GM19397 (cell line): ENCODE results near the gene ANTXRL.
"Not testable (repeated sequence)": the region's sequence is repeated elsewhere in the genome, so short reads cannot be mapped to it uniquely, and the experiment has no call there.

Experiments
- ATAC-seq: cut with Tn5 transposase; IDR thresholded peaks from one replicate; pipeline ENCODE4 v1.9.1; 2021; ENCODE audit warnings: mild to moderate bottlenecking, moderate library complexity; ENCODE audit not compliant: unreplicated experiment

The ANTXRL gene

DNA sequence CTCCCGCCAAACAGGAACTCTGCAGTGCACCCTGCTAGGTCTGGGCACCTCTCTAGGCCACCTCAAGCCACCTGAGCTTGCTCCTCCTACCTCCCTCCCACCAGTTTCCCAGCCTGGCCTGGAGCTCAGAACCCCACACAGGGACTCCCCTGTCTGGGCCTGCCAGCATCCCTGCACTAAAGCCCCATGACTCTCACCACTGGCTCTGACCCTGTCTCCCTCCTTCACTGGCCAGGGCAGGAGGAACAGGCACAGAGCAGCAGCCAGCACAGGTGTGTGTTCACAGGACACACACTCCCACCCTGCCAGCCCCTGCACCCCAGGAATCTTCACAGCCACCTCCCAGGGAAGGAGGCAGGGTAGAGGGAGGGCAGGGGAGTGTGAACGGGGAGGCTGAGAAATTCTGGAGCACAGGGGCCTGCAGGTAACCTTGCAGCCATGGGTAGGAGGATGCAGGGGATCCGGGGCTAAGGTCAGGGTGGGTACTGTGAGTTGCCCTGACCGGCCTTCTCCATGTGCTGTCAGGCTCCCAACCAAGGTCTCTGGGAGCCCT lies 13.9 kb upstream of the ANTXRL start:
- no peak for ATAC-seq

DNA sequence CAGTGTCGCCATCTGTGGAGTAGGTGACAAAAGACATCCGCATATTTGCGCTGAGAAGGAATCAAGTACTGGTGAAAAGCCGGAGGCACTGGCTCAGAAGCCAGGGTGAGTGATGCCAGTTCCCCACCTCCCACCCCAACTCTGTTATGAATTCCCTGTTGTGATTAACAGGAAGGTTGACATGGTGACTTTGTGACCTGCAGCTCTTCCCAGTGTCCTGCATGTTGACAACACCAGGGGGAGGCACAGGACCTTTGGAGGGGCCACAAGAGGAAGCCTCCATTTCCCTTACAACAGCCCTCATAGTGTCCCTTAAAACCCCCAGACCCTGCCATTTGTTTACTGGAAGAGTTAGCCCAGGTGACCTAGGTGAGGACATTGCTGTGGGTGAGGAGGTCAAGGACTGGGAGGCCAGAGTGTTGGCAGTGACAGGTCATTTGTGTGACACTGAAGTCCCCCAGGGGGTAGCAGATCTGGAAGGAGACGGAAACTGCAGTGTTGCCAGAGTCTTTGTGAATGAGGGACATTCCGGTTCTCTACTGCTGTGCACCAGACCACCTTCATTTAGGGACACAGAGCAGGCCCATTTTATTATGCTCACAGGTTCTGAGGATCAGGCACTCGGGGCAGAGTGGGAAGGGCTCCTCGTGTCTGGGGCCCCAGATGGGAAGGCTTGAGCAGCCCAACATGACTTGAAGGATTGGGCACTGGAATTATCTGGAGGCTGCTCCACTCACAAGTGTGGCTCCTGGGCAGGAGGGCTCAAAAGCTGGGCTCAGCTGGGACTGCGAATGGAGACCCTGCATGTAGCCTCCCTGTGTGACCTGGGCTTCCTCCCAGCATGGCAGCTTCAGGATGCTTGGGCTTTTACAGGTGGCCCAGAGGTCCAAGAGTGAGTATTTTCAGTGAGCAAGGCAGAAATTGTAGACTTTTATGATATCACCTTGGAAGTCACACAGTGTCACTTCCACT lies 13.0 kb upstream of the ANTXRL start:
- ATAC-seq: no peak

DNA sequence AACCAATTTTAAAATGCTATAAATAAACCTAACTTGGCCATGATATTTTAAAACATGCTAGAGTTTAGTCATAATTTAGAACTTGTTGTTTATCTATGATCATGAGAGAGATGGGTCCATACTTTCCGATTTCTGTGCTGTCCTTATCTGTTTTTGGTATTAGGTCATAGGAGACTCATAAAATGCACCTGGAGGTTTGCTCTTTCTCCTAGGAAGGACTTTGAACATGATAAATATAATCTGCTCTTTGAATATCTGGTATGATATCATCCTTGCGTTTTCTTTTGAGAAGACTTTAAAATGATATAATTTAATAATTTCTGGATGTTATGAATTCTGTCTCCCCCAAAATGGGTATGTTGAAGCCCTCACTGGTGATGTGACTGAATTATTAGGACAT lies 9.0 kb upstream of the ANTXRL start:
- no peak for ATAC-seq

DNA sequence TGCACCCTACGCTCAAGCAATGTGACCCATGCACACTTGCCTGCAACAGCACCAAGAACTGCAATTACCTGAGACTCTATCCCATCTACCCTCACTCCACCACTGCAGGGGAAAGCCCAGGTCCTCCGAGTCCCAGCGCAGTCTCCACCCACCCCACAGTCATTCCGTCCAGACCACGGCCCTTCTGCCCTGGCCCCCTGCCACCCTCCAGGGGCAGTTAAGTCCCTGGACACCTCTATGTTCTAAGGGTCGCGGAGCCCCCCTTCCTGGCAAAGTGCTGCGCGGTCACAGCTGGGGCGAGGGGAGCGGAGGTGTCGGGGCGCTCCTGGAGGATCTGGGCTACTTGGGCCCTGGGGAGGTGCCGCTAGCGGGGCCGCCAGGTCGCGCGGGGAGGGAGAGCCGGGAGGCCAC lies 4.4 kb upstream of the ANTXRL start:
- not testable (repeated sequence) for ATAC-seq

DNA sequence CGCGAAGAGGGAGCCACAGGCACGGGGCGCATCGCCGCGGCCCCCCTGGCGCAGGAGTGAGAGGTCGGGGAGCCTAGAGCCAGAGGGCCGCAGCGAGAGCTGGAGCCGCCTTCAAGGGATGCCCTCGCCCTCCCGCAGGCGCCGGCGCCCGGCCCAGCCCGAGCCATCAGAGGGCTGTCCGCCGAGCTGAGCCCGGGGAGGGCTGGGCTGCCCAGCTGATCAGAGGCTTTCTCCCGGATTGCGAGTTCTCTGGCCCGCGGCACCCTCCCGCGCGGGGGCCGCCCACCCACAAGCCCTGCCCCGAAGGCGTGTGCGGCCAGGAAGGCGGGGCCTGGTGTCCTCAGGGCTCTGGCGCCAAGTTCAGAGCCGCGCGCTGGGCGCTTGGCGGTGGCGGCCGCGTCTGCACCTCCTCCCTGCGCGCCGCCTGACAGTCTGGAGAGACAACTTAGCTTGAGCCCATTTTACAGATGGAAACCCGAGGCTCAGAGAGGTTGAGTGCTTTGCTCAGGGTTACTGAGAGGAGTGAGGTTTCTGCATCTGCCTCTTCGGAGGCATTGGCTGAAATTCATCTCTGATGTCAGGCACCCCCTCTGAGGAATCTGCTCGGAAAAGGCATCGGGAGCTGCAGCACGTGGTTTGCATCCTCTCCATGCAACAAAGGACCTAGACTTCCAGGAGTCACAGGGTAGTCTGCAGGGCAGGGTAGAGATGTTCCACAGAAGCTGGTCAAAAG lies 3.8 kb upstream of the ANTXRL start:
- ATAC-seq: peak; percentile 44

DNA sequence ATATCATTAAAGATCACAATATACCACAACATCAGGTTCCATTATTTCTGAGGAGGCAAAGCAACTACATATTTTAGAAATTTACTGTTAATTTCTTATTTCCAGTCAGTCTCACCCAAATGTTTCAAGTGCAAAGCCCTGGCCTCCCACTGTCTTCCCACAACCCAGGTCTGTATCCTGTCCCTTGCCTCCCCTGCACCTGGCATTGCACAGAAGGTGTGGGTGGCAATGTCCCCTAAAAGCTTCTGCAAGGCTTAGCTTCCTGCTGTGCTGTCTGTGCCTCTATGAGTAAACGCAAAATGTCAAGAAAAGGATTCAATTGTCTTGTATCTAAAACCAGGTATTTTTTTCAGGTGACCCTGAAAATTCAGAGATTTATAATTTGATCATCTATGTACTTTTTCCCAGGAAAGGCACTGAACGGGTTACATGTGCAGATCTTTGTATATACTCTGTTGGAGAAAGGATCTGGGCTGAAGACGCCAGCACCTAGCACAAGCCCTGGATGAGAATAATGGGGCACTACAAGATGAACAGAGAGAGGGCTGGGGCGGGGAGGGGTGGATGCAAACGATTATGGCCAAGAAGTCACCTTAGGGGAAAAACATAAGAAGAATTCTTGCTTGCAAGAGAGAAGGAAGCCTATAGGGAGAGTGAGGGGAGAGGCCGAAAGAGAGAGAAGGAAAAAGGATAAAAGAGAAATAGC lies 3.1 kb upstream of the ANTXRL start:
- no peak for ATAC-seq

DNA sequence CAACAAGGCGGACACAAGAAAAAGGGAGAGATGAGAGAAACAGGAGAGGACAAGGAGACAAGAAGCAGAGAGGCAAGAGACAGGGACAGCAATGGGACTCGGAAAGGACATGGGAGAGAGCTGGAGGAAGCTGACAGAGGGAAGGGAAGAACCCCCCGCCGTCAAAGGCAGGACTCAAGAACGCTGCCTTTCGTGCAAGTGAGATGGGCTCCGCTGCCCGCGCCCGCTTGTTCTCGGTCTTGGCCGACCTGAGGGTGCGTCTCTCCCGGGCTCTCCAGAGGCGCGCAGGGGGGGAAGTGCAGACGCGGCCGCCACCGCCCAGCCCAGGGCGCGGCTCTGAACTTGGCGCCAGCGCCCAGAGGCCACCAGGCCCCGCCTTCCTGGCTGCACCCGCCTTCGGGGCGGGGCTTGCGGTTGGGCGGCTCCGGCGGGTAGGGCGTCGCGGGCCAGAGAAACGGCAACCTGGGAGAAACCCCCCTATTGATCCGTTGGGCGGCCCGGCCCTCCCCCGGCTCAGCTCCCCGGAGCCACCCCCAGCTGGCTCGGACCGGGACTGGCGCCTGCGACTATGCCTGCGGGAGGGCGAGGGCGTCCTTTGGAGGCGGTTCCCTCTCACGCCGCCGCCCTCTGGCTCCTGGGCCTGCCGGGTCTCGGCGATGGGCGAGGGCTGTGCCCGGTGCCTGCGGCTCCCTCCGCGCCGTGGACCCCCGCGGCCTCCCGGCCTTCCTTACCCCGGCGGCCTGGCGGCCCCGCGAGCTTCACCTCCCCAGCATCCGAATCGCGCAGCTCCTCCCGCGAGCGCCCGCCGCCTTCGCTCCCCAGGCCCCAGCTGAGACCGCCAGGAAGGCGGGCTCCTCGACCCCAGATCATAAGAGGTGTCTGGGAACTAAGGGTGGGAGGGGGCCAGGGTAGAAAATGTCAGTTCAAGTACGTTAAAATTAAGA lies 2.2 kb upstream of the ANTXRL start:
- ATAC-seq: peak; percentile 94

DNA sequence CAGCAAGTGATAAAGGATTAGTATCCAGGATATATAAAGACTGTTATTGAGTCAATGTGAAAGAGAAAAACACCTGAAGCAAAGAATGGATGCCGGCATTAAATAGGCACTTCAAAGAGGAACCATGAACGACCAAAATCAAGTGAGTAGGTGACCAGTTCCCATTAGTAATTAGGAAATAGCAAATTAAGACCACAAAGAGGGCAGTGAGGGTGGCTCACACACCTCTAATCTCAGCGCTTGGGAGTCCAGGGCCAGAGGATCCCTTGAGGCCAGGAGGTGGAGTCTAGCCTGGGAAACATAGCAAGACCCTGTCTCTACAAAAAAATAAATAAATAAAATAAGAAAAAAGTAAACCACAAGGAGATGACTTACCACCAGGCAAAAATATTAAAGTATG lies 1.5 kb upstream of the ANTXRL start:
- ATAC-seq: no peak

DNA sequence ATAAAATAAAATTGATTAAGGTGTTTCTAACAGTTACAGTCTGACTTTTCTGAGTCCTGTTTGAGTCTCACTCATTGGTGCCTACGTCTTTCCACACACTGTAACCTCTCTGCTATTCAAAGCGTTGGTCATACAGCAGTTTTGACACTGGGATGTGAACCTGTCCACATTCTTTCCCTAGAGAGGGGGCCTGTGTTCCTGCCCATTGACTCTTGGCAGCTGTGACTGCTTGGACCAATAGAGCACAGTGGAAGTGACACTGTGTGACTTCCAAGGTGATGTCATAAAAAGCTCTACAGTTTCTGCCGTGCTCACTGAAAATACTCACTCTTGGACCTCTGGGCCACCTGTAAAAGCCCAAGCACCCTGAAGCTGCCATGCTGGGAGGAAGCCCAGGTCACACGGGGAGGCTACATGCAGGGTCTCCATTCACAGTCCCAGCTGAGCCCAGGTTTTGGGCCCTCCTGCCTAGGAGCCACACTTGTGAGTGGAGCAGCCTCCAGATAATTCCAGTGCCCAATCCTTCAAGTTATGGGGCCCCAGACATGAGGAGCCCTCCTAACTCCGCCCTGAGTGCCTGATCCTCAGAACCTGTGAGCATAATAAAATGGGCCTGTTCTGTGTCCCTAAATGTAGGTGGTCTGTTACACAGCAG lies 704 bp upstream of the ANTXRL start:
- ATAC-seq: no peak

DNA sequence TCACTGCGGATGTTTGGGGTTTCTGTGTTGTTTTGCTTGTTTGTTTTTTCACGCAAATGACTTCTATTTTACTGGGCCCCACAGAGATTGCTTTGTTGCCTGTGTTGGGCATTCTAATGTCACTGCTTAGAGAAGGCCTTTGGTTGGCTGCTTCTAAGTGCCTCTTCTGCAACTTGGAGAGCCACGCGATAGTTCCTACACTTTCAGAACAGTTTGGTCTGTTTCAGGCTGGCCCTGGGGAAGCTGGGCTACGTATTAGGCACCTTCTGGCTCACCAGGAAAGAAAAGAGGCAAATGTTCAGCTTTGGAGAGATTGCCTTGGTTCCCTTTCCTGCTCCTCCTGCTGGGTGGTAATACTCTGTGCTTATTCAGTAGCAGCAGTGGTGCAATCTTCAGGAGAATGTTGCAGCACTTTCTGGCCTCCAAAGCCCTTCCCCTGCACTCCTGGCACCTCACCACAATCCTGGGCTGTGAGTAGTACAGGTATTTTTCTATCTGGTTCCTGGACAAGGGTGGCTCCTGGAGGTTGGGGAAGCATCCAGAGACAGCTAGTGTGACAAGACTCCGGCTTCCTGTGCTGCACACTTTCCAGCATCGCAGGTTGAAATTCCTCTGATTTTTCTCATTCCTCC lies 1.2 kb downstream of the ANTXRL start:
- no peak for ATAC-seq

DNA sequence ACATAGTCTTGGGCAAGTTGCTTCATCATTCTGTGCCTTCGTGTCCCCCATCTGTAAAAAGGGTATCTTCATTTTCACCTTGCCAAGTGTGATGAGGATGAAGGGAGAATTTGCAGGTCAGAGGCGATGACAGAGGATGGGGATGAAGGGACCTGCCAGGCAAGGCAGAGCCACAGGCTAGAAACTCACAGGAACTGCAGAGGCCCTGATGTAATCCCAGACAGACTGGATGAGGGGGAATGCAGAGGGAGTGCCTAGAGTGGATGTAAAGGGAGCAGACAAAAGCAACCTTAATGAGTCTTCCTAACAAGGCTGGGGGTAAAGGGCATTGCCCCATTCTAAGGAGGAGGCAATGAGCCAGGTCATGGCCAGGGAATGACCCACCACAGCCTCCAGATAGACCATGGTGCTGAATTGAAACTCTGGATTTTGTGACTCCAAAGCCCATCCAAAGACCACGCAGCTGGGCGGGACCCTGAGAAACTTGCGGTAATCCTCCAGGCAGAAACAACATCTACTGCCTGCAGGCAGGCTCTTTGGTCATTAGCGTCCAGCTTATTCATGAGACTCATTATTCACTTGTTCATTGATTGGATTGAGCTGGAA lies 1.9 kb downstream of the ANTXRL start:
- ATAC-seq: no peak

DNA sequence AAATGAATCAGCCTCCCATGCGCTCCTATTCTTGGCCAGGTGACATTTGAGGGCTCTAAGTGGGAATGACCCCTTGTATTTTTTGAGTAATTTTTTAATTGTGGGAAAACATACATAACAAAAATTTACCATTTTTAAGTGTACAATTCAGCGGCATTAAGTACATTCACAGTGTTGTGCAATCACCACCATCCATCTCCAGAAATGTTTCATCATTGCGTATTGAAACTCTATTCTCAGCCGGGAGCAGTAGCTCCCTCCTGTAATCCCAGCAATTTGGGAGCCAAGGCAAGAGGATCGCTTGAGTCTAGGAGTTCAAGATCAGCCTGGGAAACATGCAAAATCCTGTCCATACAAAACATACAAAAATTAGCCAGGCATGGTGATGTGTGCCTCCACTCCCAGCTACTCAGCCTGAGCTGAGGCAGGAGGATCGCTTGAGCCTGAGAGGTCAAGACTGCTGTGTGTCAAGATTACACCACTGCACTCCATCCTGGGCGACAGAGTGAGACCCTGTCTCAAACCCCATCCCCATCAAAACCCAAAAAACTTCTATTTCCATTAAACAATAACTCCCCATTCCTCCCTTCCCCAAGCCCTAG lies 2.5 kb downstream of the ANTXRL start:
- no peak for ATAC-seq

DNA sequence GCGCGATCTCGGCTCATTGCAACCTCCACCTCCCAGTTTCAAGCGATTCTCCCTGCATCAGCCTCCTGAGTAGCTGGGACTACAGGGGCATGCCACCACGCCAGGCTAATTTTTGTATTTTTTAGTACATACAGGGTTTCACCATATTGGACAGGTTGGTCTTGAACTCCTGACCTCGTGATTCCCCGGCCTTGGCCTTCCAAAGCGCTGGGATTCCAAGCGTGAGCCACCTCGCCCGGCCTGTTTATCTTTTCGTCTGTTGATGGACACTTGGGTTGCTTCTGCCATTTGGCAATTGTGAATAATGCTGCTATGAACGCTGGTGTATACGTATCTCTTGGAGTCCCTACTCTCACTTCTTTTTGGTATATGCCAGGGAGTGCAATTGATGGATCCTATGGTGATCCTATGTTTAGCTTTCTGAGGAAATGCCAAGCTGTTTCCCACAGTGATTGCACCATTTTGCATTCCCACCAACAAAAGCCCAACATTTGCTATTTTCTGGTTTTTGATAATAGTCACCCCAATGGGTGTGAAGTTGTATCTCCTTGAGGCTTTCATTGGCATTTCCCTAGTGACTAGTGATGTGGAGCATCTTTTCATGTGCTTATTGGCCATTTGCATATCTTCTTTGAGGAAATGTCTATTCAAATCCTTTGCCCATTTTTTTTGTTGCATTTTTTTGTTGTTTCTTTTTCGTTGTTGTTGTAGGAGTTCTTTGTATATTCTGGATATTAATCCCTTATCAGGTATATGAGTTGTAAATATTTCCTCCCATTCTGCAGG lies 3.5 kb downstream of the ANTXRL start:
- no peak for ATAC-seq

DNA sequence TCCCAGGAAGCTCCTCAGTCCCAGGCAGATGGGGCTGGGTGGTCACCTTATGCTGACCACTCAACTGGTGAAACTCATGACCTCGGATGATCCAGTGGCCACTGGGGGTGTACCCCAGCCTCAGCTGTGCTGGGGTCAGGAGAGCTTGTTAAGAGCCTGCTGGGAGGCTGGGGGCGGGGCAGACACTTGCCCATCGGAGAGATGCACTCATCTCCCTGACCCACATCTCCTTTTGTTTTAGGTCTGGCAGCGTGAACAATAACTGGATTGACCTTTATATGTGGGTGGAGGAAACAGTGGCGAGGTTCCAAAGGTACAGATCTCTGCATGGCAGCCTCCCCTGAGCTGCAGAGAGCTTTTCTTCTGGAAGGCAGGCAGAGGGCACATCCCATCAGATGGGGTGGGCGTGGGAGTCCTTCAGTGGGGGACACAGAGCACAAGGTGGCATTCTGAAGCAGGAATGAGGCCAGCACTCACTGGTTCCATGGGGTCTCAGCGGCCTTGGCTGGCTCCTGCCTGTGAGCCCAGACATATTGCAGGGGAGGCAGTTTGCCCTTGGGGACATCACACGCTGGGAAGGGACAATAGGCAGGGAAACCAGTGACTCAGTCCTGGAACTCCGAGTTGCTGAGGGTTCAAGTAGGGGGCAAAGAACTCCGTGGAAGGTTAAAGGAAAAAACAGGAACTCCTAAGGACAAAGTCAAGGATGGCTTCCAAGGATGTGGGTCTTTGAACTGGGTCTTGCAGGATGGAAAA lies 5.2 kb downstream of the ANTXRL start:
- ATAC-seq: no peak

DNA sequence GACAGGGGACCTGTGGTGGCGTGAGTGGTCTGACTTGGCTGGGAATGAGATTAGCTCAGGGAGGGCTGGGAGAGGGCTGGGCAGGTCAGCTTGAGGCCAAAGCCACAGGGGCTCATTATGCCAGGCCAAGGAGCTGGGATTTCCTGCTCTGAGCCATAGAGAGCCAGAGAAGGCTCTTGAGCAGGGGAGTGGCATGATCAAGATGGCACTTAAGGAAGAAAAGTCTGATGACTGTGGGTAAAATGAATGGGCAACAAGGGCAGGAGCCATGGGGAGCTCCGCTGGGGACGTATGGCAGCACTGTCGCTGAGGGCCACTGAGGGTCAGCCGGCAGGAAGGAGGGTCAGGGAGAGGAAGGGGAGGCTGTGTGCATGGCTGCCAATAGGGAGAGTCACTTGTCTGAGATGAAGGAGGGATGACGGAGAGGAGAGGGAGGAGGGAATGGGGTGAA lies 5.8 kb downstream of the ANTXRL start:
- ATAC-seq: no peak

DNA sequence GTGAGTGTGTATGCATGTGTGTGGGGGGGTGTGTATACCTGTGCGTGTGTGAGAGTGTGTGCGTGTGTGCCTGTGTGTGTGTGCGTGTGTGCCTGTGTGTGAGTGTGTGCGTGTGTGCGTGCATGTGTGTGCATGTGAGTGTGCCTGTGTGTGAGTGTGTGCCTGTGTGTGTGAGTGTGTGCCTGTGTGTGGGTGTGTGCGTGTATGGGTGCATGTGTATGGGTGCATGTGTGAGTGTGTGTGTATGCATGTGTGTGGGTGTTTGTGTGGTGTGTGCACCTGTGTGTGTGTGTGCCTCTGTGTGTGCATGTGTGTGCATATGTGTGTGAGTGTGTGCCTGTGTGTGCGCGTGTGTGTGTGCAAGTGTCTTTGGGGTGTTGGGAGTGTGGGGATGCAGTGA lies 6.4 kb downstream of the ANTXRL start:
- ATAC-seq: no peak
